Astrocyte of the cerebellum (primary cell): ENCODE data around the gene ANXA3.

Experiments used
- DNase-seq: peaks from one replicate; pipeline ENCODE4 v3.0.0-alpha.2; 2011; ENCODE audit warnings: low read depth
- H3K4me3 ChIP-seq: 2 replicates; pipeline ENCODE4 v1.5.1; 2011; ENCODE audit warnings: mild to moderate bottlenecking, low read depth, low read length, moderate library complexity
- CTCF ChIP-seq: IDR thresholded peaks from 2 replicates; pipeline ENCODE4 v1.5.1; 2012; ENCODE audit warnings: low read length, low read depth, moderate library complexity, mild to moderate bottlenecking; ENCODE audit errors: missing control alignments
- in situ Hi-C: cut with HindIII; loops from 2 replicates; pipeline ENCODE4 v1.10.0; 2017; ENCODE audit warnings: low sequenced_read_pairs

The ANXA3 gene

GRCh38 chr4:78625073-78625472, 73.5 kb downstream of the ANXA3 start:
- no peak overlapping the region for H3K4me3 ChIP-seq
- no peak for DNase-seq
- TF ChIP-seq CTCF, result no peak
- in situ Hi-C loops, result loop anchor here (10.0 kb wide), 1 partner anchor 240 kb away; no protein-coding TSS in a partner anchor

- TF ChIP-seq CTCF, result no peak
- in situ Hi-C loops, result loop anchor here (10.0 kb wide), 1 partner anchor 237 kb away; no protein-coding TSS in a partner anchor
- DNase-seq, result no peak
- H3K4me3 ChIP-seq, result no peak overlapping the region
Observed at GRCh38 chr4:78627046-78627965, 75.7 kb downstream of the ANXA3 start.

- H3K4me3 ChIP-seq, result no peak overlapping the region
- in situ Hi-C loops, result loop anchor here (10.0 kb wide), 1 partner anchor 237 kb away; no protein-coding TSS in a partner anchor
- DNase-seq, result no peak
- TF ChIP-seq CTCF, result no peak
Observed at GRCh38 chr4:78627966-78628678, 76.6 kb downstream of the ANXA3 start.

GRCh38 chr4:78629991-78630541, 78.5 kb downstream of the ANXA3 start:
- no peak for TF ChIP-seq CTCF
- no peak overlapping the region for H3K4me3 ChIP-seq
- DNase-seq, result no peak
- in situ Hi-C loops, result loop anchor here (10.0 kb wide), 1 partner anchor 235 kb away; no protein-coding TSS in a partner anchor

GRCh38 chr4:78630615-78631014, 79.0 kb downstream of the ANXA3 start:
- no peak for DNase-seq
- TF ChIP-seq CTCF, result no peak
- H3K4me3 ChIP-seq, result no peak overlapping the region
- in situ Hi-C loops, result no loop called here

GRCh38 chr4:78634011-78634664, 82.6 kb downstream of the ANXA3 start:
- in situ Hi-C loops, result no loop called here
- DNase-seq, result no peak
- no peak for TF ChIP-seq CTCF
- no peak overlapping the region for H3K4me3 ChIP-seq
